Stimulated activated naive CD8-positive, alpha-beta T cell treated with anti-CD3 and anti-CD28 coated beads, Interleukin-15, amount 100 ng/mL, for 72 hours (primary cell): ENCODE data around the gene B3GNT4.
A peak's percentile ranks its signal among the peaks of the same experiment; 100 is the strongest.
"Not testable (repeated sequence)": the region's sequence is repeated elsewhere in the genome, so short reads cannot be mapped to it uniquely, and the experiment has no call there.

Source experiments
- ATAC-seq: fragments of 150-1000 bp; cut with Tn5 transposase; 2 replicates; pipeline ENCODE4 v1.10.0; 2021; ENCODE audit warnings: mild to moderate bottlenecking, moderate library complexity
- DNase-seq, 2 donors: peaks; one replicate each; pipeline ENCODE4 v3.0.0; 2021 to 2022
- H3K27ac Mint-ChIP-seq, 2 donors: one replicate each; pipeline ENCODE4 v1.8.0; 2022; ENCODE audit warnings: mild to moderate bottlenecking in 2 of 2, mixed read lengths in 2 of 2, moderate library complexity in 2 of 2
- H3K27me3 Mint-ChIP-seq: one replicate; pipeline ENCODE4 v1.8.0; 2022; ENCODE audit warnings: mixed read lengths
- H3K4me1 Mint-ChIP-seq: one replicate; pipeline ENCODE4 v1.8.0; 2022; ENCODE audit warnings: mild to moderate bottlenecking, mixed read lengths
- H3K4me3 Mint-ChIP-seq, 2 donors: one replicate each; pipeline ENCODE4 v1.8.0; 2022; ENCODE audit warnings: mild to moderate bottlenecking in 2 of 2, mixed read lengths in 2 of 2, moderate library complexity in 1 of 2
- H3K9me3 Mint-ChIP-seq, 2 donors: one replicate each; pipeline ENCODE4 v1.8.0; 2022; ENCODE audit warnings: mixed read lengths in 2 of 2

B3GNT4 gene

DNA sequence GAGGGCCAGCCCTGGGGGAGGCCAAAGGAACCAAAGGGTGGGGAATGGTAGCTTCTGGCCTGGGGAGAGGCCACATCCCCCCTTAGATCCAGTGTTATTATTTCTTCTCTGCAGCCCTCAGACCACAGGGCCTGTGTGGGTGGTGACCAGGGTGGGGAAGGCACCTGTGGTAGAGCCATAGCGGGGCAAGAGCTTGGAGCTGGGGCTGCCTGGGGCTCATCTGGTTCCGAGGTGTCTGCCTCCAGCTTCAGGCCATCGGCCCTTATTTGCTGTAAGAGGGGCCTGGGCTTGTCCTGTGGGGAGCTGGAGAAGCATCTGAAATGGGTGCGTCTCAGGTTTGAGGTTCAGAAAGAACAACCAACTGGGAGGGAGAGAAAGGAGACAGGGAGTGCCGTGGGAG is 2.1 kb upstream of the B3GNT4 start:
- no peak for ATAC-seq
- Mint-ChIP-seq H3K27ac (peak overlapping the region in 1 of 2 donors; percentile 72), H3K4me3 (no peak overlapping the region), H3K27me3 (peaks cover 69% of the 10 kb centered on the region), H3K4me1 (peaks cover 37% of the 10 kb centered on the region), H3K9me3 (no peaks in the 10 kb centered on the region)
- DNase-seq, result no peak

- no peak for DNase-seq
- Mint-ChIP-seq H3K4me3 (no peak overlapping the region), H3K27me3 (peaks cover 69% of the 10 kb centered on the region), H3K27ac (no peak overlapping the region), H3K4me1 (peaks cover 40% of the 10 kb centered on the region), H3K9me3 (no peaks in the 10 kb centered on the region)
- ATAC-seq, result no peak
These were observed 1.5 kb upstream of the B3GNT4 start for GRCh38 chr12:122202017-122202416.

- peak overlapping the region; percentile 84 to 85 for H3K4me3 Mint-ChIP-seq
- peak overlapping the region in 1 of 2 donors; percentile 72 for H3K27ac Mint-ChIP-seq
- peaks cover 61% of the 10 kb centered on the region for H3K27me3 Mint-ChIP-seq
- not testable (repeated sequence) for ATAC-seq, H3K9me3 Mint-ChIP-seq, DNase-seq
- peaks cover 34% of the 10 kb centered on the region for H3K4me1 Mint-ChIP-seq
These were observed 698 bp upstream of the B3GNT4 start for GRCh38 chr12:122202811-122203210.

- Mint-ChIP-seq H3K27me3 (peaks cover 45% of the 10 kb centered on the region), H3K4me3 (peak overlapping the region; percentile 57 to 63), H3K9me3 (no peaks in the 10 kb centered on the region), H3K27ac (peak overlapping the region in 1 of 2 donors; percentile 43), H3K4me1 (peaks cover 28% of the 10 kb centered on the region)
- ATAC-seq (peak; percentile 37), DNase-seq (peak in 1 of 2 donors; percentile 23)
These were observed 901 bp downstream of the B3GNT4 start for GRCh38 chr12:122204167-122205052.

- Mint-ChIP-seq H3K9me3 (no peaks in the 10 kb centered on the region), H3K4me1 (peaks cover 28% of the 10 kb centered on the region), H3K27me3 (peaks cover 36% of the 10 kb centered on the region), H3K27ac (peak overlapping the region in 1 of 2 donors; percentile 29), H3K4me3 (peak overlapping the region; percentile 57 to 63)
- ATAC-seq (no peak), DNase-seq (peak in 1 of 2 donors; percentile 14)
These were observed 1.8 kb downstream of the B3GNT4 start for GRCh38 chr12:122205053-122205925.

DNA sequence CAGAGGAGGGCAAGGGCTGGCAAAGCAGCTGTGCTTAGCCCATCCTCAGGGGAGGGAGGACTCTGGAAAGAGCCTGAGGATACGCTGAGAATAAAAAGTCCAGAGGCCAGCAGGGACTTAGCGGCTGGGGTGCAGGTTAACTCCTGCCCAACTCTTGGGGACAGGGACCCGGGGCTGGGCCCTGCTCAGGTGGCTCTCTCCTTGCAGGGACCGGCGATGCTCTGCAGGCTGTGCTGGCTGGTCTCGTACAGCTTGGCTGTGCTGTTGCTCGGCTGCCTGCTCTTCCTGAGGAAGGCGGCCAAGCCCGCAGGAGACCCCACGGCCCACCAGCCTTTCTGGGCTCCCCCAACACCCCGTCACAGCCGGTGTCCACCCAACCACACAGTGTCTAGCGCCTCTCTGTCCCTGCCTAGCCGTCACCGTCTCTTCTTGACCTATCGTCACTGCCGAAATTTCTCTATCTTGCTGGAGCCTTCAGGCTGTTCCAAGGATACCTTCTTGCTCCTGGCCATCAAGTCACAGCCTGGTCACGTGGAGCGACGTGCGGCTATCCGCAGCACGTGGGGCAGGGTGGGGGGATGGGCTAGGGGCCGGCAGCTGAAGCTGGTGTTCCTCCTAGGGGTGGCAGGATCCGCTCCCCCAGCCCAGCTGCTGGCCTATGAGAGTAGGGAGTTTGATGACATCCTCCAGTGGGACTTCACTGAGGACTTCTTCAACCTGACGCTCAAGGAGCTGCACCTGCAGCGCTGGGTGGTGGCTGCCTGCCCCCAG is 2.8 kb downstream of the B3GNT4 start:
- Mint-ChIP-seq H3K27ac (peak overlapping the region in 1 of 2 donors; percentile 21), H3K27me3 (peaks cover 26% of the 10 kb centered on the region), H3K9me3 (no peaks in the 10 kb centered on the region), H3K4me1 (peaks cover 28% of the 10 kb centered on the region), H3K4me3 (no peak overlapping the region)
- DNase-seq (no peak), ATAC-seq (no peak)

DNA sequence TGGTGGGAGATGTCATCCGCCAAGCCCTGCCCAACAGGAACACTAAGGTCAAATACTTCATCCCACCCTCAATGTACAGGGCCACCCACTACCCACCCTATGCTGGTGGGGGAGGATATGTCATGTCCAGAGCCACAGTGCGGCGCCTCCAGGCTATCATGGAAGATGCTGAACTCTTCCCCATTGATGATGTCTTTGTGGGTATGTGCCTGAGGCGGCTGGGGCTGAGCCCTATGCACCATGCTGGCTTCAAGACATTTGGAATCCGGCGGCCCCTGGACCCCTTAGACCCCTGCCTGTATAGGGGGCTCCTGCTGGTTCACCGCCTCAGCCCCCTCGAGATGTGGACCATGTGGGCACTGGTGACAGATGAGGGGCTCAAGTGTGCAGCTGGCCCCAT is 3.5 kb downstream of the B3GNT4 start:
- peaks cover 28% of the 10 kb centered on the region for H3K4me1 Mint-ChIP-seq
- no peak overlapping the region for H3K4me3 Mint-ChIP-seq
- H3K9me3 Mint-ChIP-seq, result no peaks in the 10 kb centered on the region
- ATAC-seq, result no peak
- no peak for DNase-seq
- no peak overlapping the region for H3K27ac Mint-ChIP-seq
- peaks cover 24% of the 10 kb centered on the region for H3K27me3 Mint-ChIP-seq

- H3K4me3 Mint-ChIP-seq, result no peak overlapping the region
- H3K27me3 Mint-ChIP-seq, result peaks cover 24% of the 10 kb centered on the region
- peaks cover 28% of the 10 kb centered on the region for H3K4me1 Mint-ChIP-seq
- DNase-seq, result no peak
- no peak overlapping the region for H3K27ac Mint-ChIP-seq
- ATAC-seq, result no peak
- H3K9me3 Mint-ChIP-seq, result no peaks in the 10 kb centered on the region
These were observed 3.9 kb downstream of the B3GNT4 start for GRCh38 chr12:122207391-122207790.

GRCh38 chr12:122208073-122208820 is 4.7 kb downstream of the B3GNT4 start:
- ATAC-seq, result no peak
- no peak overlapping the region for H3K4me3 Mint-ChIP-seq

DNA sequence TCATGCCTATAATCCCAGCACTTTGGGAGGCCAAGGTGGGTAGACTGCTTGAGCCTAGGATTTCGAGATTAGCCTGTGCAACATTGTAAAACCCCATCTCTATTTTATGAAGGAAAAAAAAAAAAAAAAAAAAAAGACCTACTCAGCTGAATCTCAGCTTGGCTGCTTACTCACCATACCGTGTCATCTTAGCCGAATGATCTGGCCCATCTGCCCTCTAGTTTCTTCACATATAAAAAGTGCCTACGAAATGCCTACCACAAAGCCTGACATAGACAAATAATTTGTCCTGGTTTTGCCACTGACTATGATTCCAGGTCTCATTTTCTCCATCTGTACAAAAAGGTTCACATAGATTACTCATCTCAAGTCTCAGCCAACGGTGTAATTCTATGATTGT is 12.3 kb downstream of the B3GNT4 start:
- Mint-ChIP-seq H3K27me3 (no peaks in the 10 kb centered on the region), H3K27ac (no peak overlapping the region), H3K9me3 (no peaks in the 10 kb centered on the region), H3K4me1 (peaks cover under 1% of the 10 kb centered on the region), H3K4me3 (no peak overlapping the region)
- ATAC-seq (no peak), DNase-seq (no peak)

More at GRCh38 chr12:122208073-122208820, 4.7 kb downstream of the B3GNT4 start:
- DNase-seq, result no peak
- no peaks in the 10 kb centered on the region for H3K9me3 Mint-ChIP-seq
- H3K4me1 Mint-ChIP-seq, result peaks cover 20% of the 10 kb centered on the region
- H3K27ac Mint-ChIP-seq, result no peak overlapping the region
- H3K27me3 Mint-ChIP-seq, result peaks cover 15% of the 10 kb centered on the region

- Mint-ChIP-seq H3K4me3 (no peak overlapping the region), H3K4me1 (peaks cover 7% of the 10 kb centered on the region), H3K9me3 (no peaks in the 10 kb centered on the region), H3K27ac (no peak overlapping the region), H3K27me3 (no peaks in the 10 kb centered on the region)
- ATAC-seq, result no peak
- no peak for DNase-seq
These were observed 12.9 kb downstream of the B3GNT4 start for GRCh38 chr12:122216445-122216844.

- ATAC-seq (peak; percentile 93), DNase-seq (peak; percentile 100)
- Mint-ChIP-seq H3K9me3 (no peaks in the 10 kb centered on the region), H3K27ac (peak within 1 kb of the TSS; percentile 93 to 95), H3K4me1 (peaks cover 57% of the 10 kb centered on the region), H3K27me3 (no peaks in the 10 kb centered on the region), H3K4me3 (peak within 1 kb of the TSS; percentile 92 to 95)
These were observed 22.3 kb downstream of the B3GNT4 start, which contains the start of gene DIABLO for GRCh38 chr12:122225683-122226365. Gene DIABLO (minus strand): TSS chr12:122226052. CDS start chr12:122226014, 38 bp downstream.

DNA sequence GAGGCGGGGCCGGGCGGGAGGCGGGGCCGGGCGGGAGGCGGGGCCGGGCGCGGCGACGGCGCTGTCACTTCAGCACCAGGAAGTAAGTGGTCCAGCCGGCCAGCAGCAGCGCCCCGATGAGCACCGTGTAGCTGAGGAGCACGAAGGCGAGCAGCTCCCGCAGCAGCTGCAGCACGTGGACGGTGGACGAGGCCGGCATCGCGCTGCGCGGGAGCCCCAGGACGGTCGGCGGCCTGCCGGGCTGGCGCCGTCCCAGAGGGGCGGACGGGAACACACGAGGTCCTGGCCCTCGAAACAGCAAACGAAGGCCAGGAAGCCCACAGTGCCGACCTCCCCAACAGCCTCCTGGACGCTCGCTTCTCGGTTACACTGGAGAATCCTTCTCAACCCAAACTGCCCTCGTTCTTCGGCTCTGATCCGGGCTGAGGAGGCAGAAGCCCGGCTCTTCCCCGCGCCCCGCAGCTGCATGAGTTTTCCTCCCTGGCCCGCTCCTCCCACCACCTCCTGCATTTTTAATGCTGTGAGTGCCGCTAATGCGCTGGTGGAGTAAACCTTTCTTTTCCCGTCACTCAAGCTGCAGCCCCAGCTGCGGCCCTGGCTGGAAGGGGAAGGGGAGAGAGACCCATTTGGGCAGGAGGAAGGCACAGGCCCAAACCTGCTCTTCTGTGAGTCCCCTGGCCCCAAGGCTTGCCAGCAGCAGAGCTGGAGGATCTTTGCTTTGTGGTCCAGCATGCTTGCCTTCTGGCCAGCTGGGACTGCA is 23.0 kb downstream of the B3GNT4 start:
- Mint-ChIP-seq H3K4me3 (peak overlapping the region; percentile 83 to 92), H3K4me1 (peaks cover 50% of the 10 kb centered on the region), H3K27me3 (no peaks in the 10 kb centered on the region), H3K9me3 (no peaks in the 10 kb centered on the region), H3K27ac (no peak overlapping the region)
- DNase-seq (no peak), ATAC-seq (peak; percentile 71)
